Thoracic aorta (tissue), 2 donors: ENCODE measurements around the gene NAPG. TPM values are rescaled to one million over a fixed set of nuclear protein-coding genes. Genes with fewer than 3 reads are reported as not detected.

Experiments
- ATAC-seq: fragments of 150-250 bp; one replicate; pipeline ENCODE4 v1.8.0; 2017; ENCODE audit warnings: low read depth; ENCODE audit not compliant: insufficient number of reproducible peaks, low FRiP score
- DNase-seq: peaks from one replicate; pipeline ENCODE4 v3.0.0-alpha.2; 2020; ENCODE audit warnings: low spot score
- H3K27ac ChIP-seq, 2 donors: fragments of 200-600 bp; sonication (generic); 1 replicate in 1 of 2; 2 replicates in 1 of 2; pipeline ENCODE4 v1.5.1; 2016; ENCODE audit warnings: mild to moderate bottlenecking in 2 of 2, moderate library complexity in 2 of 2
- H3K27me3 ChIP-seq: fragments of 200-600 bp; sonication (generic); replicated peaks from 2 replicates; pipeline ENCODE4 v1.6.0; 2016; ENCODE audit warnings: mild to moderate bottlenecking; ENCODE audit not compliant: insufficient read depth
- H3K36me3 ChIP-seq: fragments of 200-600 bp; sonication (generic); one replicate; pipeline ENCODE4 v1.5.1; 2016
- H3K4me1 ChIP-seq, 2 donors: fragments of 200-600 bp; sonication (generic); 1 replicate in 1 of 2; 2 replicates in 1 of 2; pipeline versions ENCODE4 v1.5.1 to v1.6.0; 2016; ENCODE audit warnings: low read depth in 2 of 2, mild to moderate bottlenecking in 1 of 2; ENCODE audit not compliant: control insufficient read depth in 1 of 2
- H3K4me3 ChIP-seq: fragments of 200-600 bp; sonication (generic); 2 replicates; pipeline ENCODE4 v1.5.1; 2016; ENCODE audit warnings: mild to moderate bottlenecking
- H3K9me3 ChIP-seq: fragments of 200-600 bp; sonication (generic); 2 replicates; pipeline ENCODE4 v1.5.1; 2016
- total RNA-seq, 2 donors: library from RNA; depleted of rRNA; stranded (reverse); fragments of >200 nt; gene quantifications; one replicate each; pipeline versions ENCODE4 v1.1.0 to v1.2.3, GENCODE V29; 2016
- TF ChIP-seq, protein P1 (sequence below): fragments of 200-600 bp; sonication (generic); IDR thresholded peaks from one replicate; pipeline ENCODE4 v1.5.1; 2019; ENCODE audit warnings: antibody characterized with exemption

The NAPG gene
- 10 to 100 TPM; 30.1 to 47.8 TPM for total RNA-seq

DNA sequence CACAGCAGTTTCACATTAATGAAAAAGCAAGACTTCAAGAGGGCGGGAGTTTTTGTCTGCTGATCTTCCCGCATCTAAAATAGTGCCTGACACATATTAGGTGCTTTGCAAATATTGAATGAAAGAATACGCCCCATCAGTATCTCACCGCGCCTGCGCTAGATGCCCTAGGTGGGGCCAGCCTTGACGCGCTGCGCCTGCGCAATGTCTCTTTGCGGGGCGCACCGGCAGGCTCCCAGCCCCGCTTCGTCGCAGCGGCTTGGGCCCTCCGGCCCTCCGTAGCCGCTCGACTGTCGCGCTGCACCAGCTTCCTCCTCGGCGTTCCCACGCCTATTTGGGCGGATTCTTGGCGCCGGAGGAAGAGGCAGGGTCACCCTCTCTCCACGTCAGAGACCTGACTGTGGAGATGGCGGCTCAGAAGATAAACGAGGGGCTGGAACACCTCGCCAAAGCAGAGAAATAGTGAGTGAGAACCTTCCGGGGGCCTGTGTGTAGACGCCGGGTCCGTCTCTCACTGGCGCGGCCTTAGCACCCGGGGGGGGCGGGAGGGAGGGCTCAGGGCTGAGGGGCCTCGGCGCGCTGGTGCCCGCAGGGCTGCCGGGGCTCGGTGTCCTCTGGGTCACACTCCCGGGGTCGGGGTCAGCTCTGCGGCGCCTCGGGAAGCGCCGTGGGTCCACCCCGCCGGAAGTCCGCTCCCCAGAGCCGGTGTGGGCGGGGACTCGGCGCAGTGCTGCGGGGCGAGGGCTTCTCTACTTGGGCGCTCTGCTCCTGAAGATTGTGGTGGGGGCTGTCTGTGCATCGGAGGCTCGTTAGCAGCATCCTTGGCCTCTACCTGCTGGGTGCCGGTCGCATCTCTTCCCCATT lies at the start of gene NAPG:
NAPG (plus strand) TSS at position 331 of the 864 bp plus-strand sequence; CDS start at position 407, 76 bp downstream.
- Histone ChIP-seq H3K27me3 (no peaks in the 10 kb centered on the region), H3K27ac (peak within 1 kb of the TSS; percentile 73 to 80), H3K36me3 (no peaks in the 10 kb centered on the region), H3K4me1 (peaks cover 8 to 37% of the 10 kb centered on the region in 2 donors), H3K4me3 (peak within 1 kb of the TSS; percentile 80), H3K9me3 (no peaks in the 10 kb centered on the region)
- TF ChIP-seq, protein P1, sequence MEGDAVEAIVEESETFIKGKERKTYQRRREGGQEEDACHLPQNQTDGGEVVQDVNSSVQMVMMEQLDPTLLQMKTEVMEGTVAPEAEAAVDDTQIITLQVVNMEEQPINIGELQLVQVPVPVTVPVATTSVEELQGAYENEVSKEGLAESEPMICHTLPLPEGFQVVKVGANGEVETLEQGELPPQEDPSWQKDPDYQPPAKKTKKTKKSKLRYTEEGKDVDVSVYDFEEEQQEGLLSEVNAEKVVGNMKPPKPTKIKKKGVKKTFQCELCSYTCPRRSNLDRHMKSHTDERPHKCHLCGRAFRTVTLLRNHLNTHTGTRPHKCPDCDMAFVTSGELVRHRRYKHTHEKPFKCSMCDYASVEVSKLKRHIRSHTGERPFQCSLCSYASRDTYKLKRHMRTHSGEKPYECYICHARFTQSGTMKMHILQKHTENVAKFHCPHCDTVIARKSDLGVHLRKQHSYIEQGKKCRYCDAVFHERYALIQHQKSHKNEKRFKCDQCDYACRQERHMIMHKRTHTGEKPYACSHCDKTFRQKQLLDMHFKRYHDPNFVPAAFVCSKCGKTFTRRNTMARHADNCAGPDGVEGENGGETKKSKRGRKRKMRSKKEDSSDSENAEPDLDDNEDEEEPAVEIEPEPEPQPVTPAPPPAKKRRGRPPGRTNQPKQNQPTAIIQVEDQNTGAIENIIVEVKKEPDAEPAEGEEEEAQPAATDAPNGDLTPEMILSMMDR = no peak
- ATAC-seq = peak; percentile 68
- peak; percentile 59 for DNase-seq

DNA sequence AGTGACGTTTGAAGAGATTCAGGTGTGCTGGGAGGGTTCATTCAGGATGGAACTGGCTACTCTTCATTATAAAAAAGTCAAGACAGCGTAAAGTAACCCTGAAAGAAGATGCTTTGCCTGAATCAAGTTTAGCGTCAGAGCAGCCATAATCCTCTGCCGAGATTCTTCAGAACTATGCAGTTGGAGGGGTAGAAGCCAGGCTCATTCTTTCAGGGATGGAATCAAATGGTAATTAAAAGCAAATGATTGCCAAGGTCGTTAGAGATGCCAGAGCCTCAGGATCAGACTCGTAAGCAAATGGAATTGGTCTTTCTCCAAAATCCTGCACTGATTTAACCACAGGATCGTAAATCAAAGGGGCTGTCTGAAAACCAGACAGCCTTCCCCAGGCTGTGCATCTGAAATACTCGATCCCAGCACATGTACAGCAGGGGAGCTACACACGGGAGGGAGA lies 49.5 kb upstream of the NAPG start:
- peaks cover 5% of the 10 kb centered on the region for H3K36me3 ChIP-seq
- ATAC-seq (no peak), DNase-seq (no peak)
- no peaks in the 10 kb centered on the region for H3K27me3 ChIP-seq
- H3K4me3 ChIP-seq = peak overlapping the region; percentile 29
- H3K27ac ChIP-seq = no peak overlapping the region
- H3K4me1 ChIP-seq = peaks cover 6 to 15% of the 10 kb centered on the region in 2 donors
- TF ChIP-seq, protein P1 = no peak
- no peaks in the 10 kb centered on the region for H3K9me3 ChIP-seq

DNA sequence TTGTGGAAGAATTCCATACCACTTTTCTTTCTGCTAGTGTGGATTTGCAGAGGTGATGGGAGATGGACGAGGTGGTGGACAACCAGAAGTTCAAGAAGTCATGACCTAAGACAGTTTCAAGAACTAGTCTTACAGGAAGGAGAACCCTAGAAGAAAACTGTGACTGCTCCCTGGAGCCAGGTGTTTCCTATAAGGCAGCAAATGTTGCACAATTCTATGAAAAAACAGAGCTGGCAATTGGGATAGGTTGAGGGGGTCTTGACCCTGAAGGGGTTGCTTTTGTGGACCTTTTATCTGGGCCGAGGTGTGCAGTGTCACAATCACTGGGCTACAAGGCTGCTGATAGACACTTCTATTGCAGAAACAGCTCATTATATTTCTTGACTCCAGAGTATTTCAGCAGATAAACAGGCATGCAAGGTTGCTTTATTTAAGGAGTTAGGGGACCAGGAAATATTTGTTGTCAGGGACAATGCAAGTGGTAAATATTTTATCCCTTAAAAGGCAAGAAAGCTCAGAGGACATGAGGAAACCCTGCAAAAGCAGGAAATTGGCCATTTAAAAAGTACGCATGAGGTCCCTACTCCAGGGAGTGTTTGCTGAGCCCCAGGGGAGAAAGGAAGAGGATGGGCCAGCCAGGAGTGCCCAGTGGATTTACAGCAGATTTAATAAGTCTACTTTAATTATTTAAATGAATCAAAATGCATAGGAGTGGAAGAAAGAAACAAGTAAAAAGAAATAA lies 48.5 kb upstream of the NAPG start:
- DNase-seq (no peak), ATAC-seq (no peak)
- Histone ChIP-seq H3K27me3 (no peaks in the 10 kb centered on the region), H3K4me3 (no peak overlapping the region), H3K4me1 (peaks cover 6 to 15% of the 10 kb centered on the region in 2 donors), H3K27ac (no peak overlapping the region), H3K36me3 (peaks cover 5% of the 10 kb centered on the region), H3K9me3 (no peaks in the 10 kb centered on the region)
- TF ChIP-seq, protein P1 = no peak

DNA sequence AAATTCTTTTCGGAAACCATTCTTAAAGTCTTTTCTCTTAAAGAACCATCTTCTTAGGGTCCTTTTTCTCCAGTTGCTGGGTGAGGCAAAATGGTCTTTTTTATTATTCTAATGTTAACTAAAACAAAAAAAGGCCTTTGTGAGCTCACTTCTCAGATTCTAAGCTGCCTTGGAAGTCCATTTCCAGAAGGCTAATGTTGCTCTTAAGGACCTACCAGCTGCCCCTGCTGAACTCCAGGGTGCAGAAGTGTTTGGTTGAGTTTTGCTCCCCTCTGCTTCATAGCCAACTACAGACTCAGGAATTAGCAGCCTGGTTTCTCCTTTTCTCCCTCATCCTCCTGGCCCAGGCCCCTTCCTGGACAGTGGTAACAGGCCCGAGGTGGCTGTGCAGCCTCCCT lies 48.0 kb upstream of the NAPG start:
- no peak for ATAC-seq
- Histone ChIP-seq H3K4me3 (no peak overlapping the region), H3K9me3 (no peaks in the 10 kb centered on the region), H3K27me3 (no peaks in the 10 kb centered on the region), H3K27ac (no peak overlapping the region), H3K4me1 (peaks cover 6 to 15% of the 10 kb centered on the region in 2 donors), H3K36me3 (peaks cover 5% of the 10 kb centered on the region)
- TF ChIP-seq, protein P1 = no peak
- no peak for DNase-seq

DNA sequence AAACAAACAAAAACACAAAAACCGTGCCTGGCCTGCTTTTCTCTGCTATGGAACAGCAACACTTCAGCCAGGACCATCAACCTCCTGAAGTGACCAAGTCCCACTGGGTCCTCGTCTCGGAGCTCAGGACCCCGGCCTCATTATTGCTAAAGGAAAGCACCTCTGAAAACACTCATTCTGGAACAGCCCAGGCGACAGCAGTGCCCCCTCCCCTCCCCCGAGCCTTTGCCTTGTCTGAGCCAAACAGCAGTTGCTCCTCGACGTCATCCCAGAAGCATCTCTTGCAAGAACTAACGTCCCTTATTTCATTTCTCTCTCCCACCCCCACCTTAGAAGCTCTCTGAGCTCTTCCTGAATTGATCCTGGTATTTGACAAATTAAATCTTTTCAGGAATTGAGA lies 44.0 kb upstream of the NAPG start:
- Histone ChIP-seq H3K36me3 (peaks cover 13% of the 10 kb centered on the region), H3K4me3 (no peak overlapping the region), H3K4me1 (peaks cover 0 to 1% of the 10 kb centered on the region in 2 donors), H3K27ac (no peak overlapping the region), H3K9me3 (no peaks in the 10 kb centered on the region), H3K27me3 (no peaks in the 10 kb centered on the region)
- no peak for ATAC-seq
- TF ChIP-seq, protein P1 = no peak
- DNase-seq = no peak
